ENCODE results near the gene STMN3.
"Not testable (repeated sequence)": the region's sequence is repeated elsewhere in the genome, so short reads cannot be mapped to it uniquely, and the experiment has no call there.

Gene STMN3

DNA sequence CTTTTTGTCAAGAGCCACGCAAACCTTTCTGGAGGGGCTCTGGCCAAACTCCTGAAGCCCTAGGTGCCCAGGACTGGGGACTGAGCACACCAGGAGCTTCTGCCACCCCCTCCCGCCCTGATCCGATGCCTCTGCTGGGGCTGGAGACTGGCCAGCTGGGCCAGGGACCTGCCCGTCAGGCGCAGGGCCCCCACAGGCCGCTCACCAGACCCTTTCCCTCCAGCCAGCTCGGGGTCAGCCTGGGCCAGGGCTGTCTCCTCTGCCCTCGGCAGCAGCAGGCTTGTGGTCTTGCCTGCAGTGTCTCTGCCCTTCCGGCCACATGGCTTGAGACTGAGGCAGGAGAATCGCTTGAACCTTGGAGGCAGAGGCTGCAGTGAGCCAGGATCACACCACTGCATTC, 19.4 kb upstream of the STMN3 start:
- Histone ChIP-seq H4K91ac (ENCODE audit: low read depth, low read length) (no peak overlapping the region), H3K4me1 (ENCODE audit: control insufficient read depth in 1 of 2, insufficient read depth in 2 of 2, low read length in 2 of 2) (no peaks in the 10 kb centered on the region), H2BK12ac (ENCODE audit: low read length) (no peak overlapping the region), H3K4ac (ENCODE audit: low read depth, low read length) (no peak overlapping the region), H3K27ac (ENCODE audit: low read depth, low read length) (no peak overlapping the region), H3K23ac (ENCODE audit: low read length) (no peak overlapping the region), H3K18ac (ENCODE audit: low read length) (no peak overlapping the region), H3K79me2 (ENCODE audit: control insufficient read depth, insufficient read depth, low read length, poor library complexity) (no peaks in the 10 kb centered on the region), H2BK5ac (ENCODE audit: low read depth, low read length, poor library complexity) (no peak overlapping the region), H3K79me1 (ENCODE audit: low read length) (no peaks in the 10 kb centered on the region), H3K36me3 (ENCODE audit: control insufficient read depth in 1 of 2, insufficient read depth in 2 of 2, low read length in 2 of 2) (peaks cover 44 to 48% of the 10 kb centered on the region in 2 experiments), H3K14ac (ENCODE audit: low read length) (no peak overlapping the region), H2AK5ac (ENCODE audit: low read length) (no peak overlapping the region), H3K4me2 (ENCODE audit: low read length) (no peak overlapping the region), H4K8ac (ENCODE audit: low read depth, low read length) (no peak overlapping the region), H4K12ac (ENCODE audit: low read depth, low read length) (no peak overlapping the region), H3K27me3 (ENCODE audit: insufficient read depth, low read length) (no peaks in the 10 kb centered on the region), H2BK120ac (ENCODE audit: insufficient read depth, low read length, poor library complexity) (no peak overlapping the region), H3K4me3 (ENCODE audit: low read depth, low read length) (no peak overlapping the region), H3K9me3 (ENCODE audit: insufficient read depth, low read depth, low read length) (peaks cover 2% of the 10 kb centered on the region), H2AFZ (ENCODE audit: insufficient read depth, low read length, poor library complexity) (no peak overlapping the region), H3K9ac (ENCODE audit: low read length) (no peak overlapping the region)
- WGBS (ENCODE audit: extremely low coverage, insufficient coverage, insufficient read length) = no CpG with 5 or more reads among the region's 10 CpGs
- no peak for DNase-seq

DNA sequence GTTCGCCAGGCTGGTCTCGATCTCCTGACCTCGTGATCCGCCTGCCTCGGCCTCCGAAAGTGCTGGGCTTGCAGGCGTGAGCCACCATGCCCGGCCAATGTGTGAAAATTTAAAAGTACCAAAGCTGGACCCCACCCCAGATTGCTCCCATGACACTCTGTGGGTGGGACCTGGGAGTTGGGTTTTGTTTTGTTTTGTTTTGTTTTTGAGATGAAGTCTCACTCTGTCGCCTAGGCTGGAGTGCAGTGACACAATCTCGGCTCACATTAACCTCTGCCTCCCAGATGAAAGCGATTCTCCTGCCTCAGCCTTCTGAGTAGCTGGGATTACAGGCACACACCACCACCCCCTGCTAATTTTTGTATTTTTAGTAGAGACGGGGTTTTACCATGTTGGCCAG, 18.5 kb upstream of the STMN3 start:
- not testable (repeated sequence) for H4K12ac ChIP-seq (ENCODE audit: low read depth, low read length); H3K9ac ChIP-seq (ENCODE audit: low read length); H3K4me2 ChIP-seq (ENCODE audit: low read length); H2AK5ac ChIP-seq (ENCODE audit: low read length); H3K4ac ChIP-seq (ENCODE audit: low read depth, low read length); H2BK120ac ChIP-seq (ENCODE audit: insufficient read depth, low read length, poor library complexity); H3K4me1 ChIP-seq (ENCODE audit: control insufficient read depth in 1 of 2, insufficient read depth in 2 of 2, low read length in 2 of 2); DNase-seq; H3K14ac ChIP-seq (ENCODE audit: low read length); H3K23ac ChIP-seq (ENCODE audit: low read length); H2BK12ac ChIP-seq (ENCODE audit: low read length); H3K27me3 ChIP-seq (ENCODE audit: insufficient read depth, low read length); H3K79me2 ChIP-seq (ENCODE audit: control insufficient read depth, insufficient read depth, low read length, poor library complexity); H2BK5ac ChIP-seq (ENCODE audit: low read depth, low read length, poor library complexity); H4K8ac ChIP-seq (ENCODE audit: low read depth, low read length); H2AFZ ChIP-seq (ENCODE audit: insufficient read depth, low read length, poor library complexity); H4K91ac ChIP-seq (ENCODE audit: low read depth, low read length); H3K4me3 ChIP-seq (ENCODE audit: low read depth, low read length); H3K18ac ChIP-seq (ENCODE audit: low read length); H3K9me3 ChIP-seq (ENCODE audit: insufficient read depth, low read depth, low read length); H3K27ac ChIP-seq (ENCODE audit: low read depth, low read length); H3K79me1 ChIP-seq (ENCODE audit: low read length)
- WGBS (ENCODE audit: extremely low coverage, insufficient coverage, insufficient read length) = no CpG with 5 or more reads among the region's 12 CpGs
- H3K36me3 ChIP-seq (ENCODE audit: control insufficient read depth in 1 of 2, insufficient read depth in 2 of 2, low read length in 2 of 2) = peaks cover 47 to 53% of the 10 kb centered on the region in 2 experiments

DNA sequence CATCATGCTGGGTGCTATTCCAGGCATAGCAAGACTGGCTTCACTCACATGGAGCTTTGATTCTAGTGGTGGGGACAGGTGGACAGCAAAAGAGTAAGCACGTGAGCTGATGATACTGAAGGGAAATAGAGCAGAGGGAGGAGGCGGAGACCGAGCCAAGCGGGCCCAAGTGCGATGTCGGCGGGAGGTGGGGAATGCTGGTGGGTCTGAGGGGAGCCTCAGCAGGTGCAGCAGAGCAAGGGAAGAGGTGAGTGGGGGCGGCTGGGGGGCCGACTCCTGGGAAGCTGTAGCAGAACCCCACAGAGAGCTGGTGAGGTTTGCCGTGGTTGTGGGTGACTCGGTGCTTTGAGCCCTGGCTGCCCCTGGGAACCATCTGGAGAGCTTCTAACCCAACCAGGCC, 15.1 kb upstream of the STMN3 start:
- Histone ChIP-seq H2BK120ac (ENCODE audit: insufficient read depth, low read length, poor library complexity) (no peak overlapping the region), H3K9ac (ENCODE audit: low read length) (no peak overlapping the region), H2AFZ (ENCODE audit: insufficient read depth, low read length, poor library complexity) (no peak overlapping the region)

DNA sequence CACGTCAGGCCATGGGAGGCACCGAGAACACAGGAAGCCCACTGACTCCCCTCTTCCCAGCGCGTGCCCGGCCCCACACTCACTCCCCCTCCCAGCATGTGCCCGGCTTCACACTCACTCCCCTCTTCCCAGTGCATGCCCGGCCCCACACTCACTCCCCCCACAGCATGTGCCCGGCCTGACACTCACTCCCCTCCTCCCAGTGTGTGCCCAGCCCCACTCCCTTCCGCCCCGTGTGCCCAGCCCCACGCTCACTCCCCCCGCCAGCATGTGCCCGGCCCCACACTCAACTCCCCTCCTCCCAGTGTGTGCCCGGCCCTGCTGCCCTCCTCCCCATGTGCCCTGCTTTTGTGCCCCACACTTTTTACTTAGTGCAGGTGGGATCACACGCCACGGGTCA, 14.6 kb upstream of the STMN3 start:
- Histone ChIP-seq H4K12ac (ENCODE audit: low read depth, low read length) (no peak overlapping the region), H2AK5ac (ENCODE audit: low read length) (no peak overlapping the region), H3K27me3 (ENCODE audit: insufficient read depth, low read length) (no peaks in the 10 kb centered on the region), H3K14ac (ENCODE audit: low read length) (no peak overlapping the region), H3K9me3 (ENCODE audit: insufficient read depth, low read depth, low read length) (no peaks in the 10 kb centered on the region), H3K4ac (ENCODE audit: low read depth, low read length) (no peak overlapping the region), H3K79me2 (ENCODE audit: control insufficient read depth, insufficient read depth, low read length, poor library complexity) (no peaks in the 10 kb centered on the region), H2BK120ac (ENCODE audit: insufficient read depth, low read length, poor library complexity) (no peak overlapping the region), H3K27ac (ENCODE audit: low read depth, low read length) (no peak overlapping the region), H3K18ac (ENCODE audit: low read length) (no peak overlapping the region), H3K23ac (ENCODE audit: low read length) (no peak overlapping the region), H4K91ac (ENCODE audit: low read depth, low read length) (no peak overlapping the region), H3K4me3 (ENCODE audit: low read depth, low read length) (no peak overlapping the region), H2BK5ac (ENCODE audit: low read depth, low read length, poor library complexity) (no peak overlapping the region), H3K4me2 (ENCODE audit: low read length) (no peak overlapping the region), H2BK12ac (ENCODE audit: low read length) (no peak overlapping the region), H3K4me1 (ENCODE audit: control insufficient read depth in 1 of 2, insufficient read depth in 2 of 2, low read length in 2 of 2) (no peaks in the 10 kb centered on the region), H3K36me3 (ENCODE audit: control insufficient read depth in 1 of 2, insufficient read depth in 2 of 2, low read length in 2 of 2) (peaks cover 57 to 59% of the 10 kb centered on the region in 2 experiments), H3K9ac (ENCODE audit: low read length) (no peak overlapping the region), H4K8ac (ENCODE audit: low read depth, low read length) (no peak overlapping the region), H2AFZ (ENCODE audit: insufficient read depth, low read length, poor library complexity) (no peak overlapping the region), H3K79me1 (ENCODE audit: low read length) (no peaks in the 10 kb centered on the region)
- no CpG with 5 or more reads among the region's 16 CpGs for WGBS (ENCODE audit: extremely low coverage, insufficient coverage, insufficient read length)
- DNase-seq = no peak

More for the DNA sequence above, 15.1 kb upstream of the STMN3 start:
- Histone ChIP-seq H3K23ac (ENCODE audit: low read length) (no peak overlapping the region), H3K4me2 (ENCODE audit: low read length) (no peak overlapping the region), H3K27ac (ENCODE audit: low read depth, low read length) (no peak overlapping the region), H3K36me3 (ENCODE audit: control insufficient read depth in 1 of 2, insufficient read depth in 2 of 2, low read length in 2 of 2) (peaks cover 52 to 54% of the 10 kb centered on the region in 2 experiments), H4K91ac (ENCODE audit: low read depth, low read length) (no peak overlapping the region), H3K4ac (ENCODE audit: low read depth, low read length) (no peak overlapping the region), H3K79me1 (ENCODE audit: low read length) (no peaks in the 10 kb centered on the region), H3K18ac (ENCODE audit: low read length) (no peak overlapping the region), H2AK5ac (ENCODE audit: low read length) (no peak overlapping the region), H3K27me3 (ENCODE audit: insufficient read depth, low read length) (no peaks in the 10 kb centered on the region), H3K79me2 (ENCODE audit: control insufficient read depth, insufficient read depth, low read length, poor library complexity) (no peaks in the 10 kb centered on the region), H3K4me3 (ENCODE audit: low read depth, low read length) (no peak overlapping the region), H3K4me1 (ENCODE audit: control insufficient read depth in 1 of 2, insufficient read depth in 2 of 2, low read length in 2 of 2) (no peaks in the 10 kb centered on the region), H4K8ac (ENCODE audit: low read depth, low read length) (no peak overlapping the region), H2BK12ac (ENCODE audit: low read length) (no peak overlapping the region), H3K9me3 (ENCODE audit: insufficient read depth, low read depth, low read length) (no peaks in the 10 kb centered on the region), H4K12ac (ENCODE audit: low read depth, low read length) (no peak overlapping the region), H3K14ac (ENCODE audit: low read length) (no peak overlapping the region), H2BK5ac (ENCODE audit: low read depth, low read length, poor library complexity) (no peak overlapping the region)
- WGBS (ENCODE audit: extremely low coverage, insufficient coverage, insufficient read length) = no CpG with 5 or more reads among the region's 11 CpGs
- DNase-seq = no peak
